Measurements from ENCODE around the gene ZBTB16.

Gene ZBTB16

GRCh38 chr11:114221037-114221436 lies 161.5 kb downstream of the ZBTB16 start:
- DNase-seq, result no peak

- DNase-seq, result no peak
These were observed 166.2 kb downstream of the ZBTB16 start for GRCh38 chr11:114225661-114226060.

DNA sequence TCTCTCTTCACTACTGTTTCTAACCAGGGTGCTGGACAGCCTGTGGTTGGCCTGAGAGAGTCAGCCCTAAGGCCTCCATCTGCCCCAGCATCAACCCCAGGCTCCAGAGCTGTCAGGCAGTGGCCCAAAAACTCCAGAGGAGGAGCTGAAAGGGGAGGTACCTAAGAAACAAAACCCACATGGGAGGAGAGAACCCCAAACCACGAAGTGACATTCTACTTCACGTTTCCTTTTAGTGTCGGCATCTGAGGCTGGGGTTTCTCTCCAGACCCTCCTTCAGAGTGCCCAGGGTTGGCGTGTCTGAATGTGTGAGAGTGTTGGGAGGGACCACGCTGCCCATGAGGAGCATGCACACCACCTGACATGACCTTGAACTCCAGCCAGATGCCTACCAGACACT lies 166.8 kb downstream of the ZBTB16 start:
- no peak for DNase-seq

GRCh38 chr11:114228435-114229411 lies 169.2 kb downstream of the ZBTB16 start:
- no peak for DNase-seq

DNA sequence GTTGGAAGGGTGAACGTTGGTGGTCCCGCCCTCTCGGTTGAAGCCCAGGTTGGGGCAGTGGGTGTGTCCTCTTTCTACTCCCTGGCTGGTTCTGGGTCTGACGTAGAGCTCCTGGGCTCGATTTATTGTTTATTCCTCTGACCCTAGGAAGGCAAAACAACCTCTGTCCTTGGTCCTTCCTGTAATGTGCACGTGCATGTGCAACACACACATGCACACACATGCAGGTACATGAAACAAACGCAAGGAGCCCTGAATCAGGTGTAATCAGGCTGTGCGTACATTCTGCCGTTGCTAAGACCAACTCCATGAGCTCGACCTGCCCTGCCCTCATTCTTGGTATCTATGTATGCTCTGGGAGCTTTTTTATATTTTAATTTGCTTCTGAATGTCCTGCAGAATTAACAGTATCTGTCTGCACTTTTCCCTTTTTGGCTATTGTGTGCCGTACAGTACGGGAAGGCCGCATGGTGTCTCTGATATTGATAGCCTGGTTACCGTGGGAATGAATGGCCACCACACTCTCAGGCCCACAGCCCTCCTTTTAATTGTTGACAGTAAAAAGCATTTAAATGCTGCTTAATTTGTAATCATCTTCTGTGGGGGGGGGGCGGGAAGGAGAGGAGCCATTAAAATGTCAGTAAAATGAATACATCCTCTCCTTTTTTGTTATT lies 170.7 kb downstream of the ZBTB16 start:
- DNase-seq, result no peak

- DNase-seq, result no peak
These were observed 173.0 kb downstream of the ZBTB16 start for GRCh38 chr11:114232400-114233059.

DNA sequence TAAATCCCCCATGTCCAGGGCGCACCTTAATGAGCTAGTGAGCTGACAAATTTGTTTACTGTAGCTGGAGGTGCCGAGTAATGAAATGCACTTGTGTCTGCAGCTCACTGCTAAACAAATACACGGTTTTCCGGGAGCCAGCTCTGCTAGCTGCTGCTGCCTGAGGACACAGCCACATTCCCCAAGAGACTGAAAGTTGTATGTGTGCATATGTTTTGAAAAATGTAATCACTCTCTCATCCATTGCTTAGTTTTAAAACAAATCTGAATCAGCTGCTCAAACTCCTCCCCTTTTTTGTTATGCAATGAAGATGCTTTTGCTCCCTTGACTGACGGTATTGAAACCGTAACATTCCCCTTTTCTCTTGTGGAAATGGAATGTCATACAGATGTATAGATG lies 174.2 kb downstream of the ZBTB16 start:
- DNase-seq, result no peak

- no peak for DNase-seq
These were observed 177.3 kb downstream of the ZBTB16 start for GRCh38 chr11:114236829-114237228.

DNA sequence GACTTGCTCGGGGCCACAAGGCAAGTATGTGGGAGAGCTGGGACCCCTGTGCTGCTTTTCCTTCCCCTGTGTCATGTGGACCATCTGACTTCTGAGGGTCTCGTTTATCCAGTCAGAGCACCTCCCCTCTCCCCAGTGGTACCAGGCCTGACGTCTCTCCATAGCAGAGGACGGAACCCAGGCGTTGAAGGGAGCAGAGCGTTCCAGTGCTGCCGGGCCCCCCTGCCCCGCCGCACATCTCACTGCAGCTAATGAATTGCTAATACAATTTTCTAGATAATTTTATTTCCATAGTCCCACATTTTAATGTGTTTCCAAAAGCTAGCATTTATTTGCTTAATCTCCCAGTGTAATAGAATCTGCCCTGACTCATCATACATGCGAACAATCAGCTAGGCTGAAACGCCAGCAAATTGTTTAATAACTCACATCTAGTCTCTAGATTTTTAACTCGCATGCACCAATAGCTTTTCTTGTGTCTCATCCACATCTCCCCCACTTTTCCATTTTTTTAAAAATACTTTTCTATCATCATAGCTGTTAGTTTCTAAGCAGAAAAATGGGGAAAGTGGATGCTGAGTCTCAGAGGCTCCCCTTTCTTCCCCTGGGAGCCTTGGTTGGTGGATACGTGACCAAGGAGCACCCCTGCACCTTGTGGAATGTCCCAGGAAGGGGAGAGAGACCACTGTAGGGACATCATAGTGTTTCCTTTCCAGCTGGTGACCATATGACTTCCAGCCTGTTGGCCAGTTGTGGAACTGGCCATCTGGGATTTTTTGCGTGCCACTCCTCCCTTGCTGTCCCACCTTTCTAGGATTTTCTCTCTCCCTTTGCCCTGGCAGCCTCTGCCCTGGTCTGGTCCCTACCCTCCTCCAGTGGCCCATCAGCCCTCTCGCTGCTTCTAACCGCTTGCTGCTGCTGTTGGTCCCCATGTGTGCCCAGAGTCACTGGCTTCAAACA lies 178.1 kb downstream of the ZBTB16 start:
- DNase-seq, result no peak

DNA sequence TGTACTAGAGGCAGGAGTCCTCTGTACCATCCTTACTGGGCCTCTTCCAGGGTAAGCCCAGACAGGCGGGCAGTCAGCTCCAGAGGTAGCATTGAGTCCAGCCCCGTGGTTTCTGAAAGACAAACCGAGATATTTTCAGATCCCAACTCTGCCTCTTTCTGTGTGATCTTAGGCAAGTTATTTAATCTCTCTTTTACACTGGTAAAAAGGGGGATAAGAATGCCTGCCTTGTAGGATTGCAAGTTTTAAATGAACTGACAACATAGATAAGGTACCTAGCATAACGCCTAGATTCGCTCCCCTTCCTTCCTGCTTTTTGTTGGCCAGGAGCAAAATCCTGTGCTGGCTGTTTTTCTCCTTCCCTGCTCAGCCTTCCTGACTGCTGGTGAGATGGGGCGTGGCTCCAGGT lies 180.2 kb downstream of the ZBTB16 start:
- DNase-seq, result no peak

DNA sequence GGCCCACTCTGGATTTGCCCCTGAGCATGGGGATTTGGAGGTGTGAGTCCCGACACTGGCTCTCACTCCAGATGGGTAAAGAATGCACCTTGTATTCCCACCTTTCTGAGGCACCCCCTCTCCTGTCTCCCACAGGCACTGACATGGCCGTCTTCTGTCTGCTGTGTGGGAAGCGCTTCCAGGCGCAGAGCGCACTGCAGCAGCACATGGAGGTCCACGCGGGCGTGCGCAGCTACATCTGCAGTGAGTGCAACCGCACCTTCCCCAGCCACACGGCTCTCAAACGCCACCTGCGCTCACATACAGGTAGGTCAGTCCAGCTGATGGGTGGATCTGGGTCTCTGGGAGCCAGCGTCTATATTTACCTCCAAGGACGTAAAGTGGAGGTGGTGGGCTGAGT lies 182.5 kb downstream of the ZBTB16 start:
- DNase-seq, result no peak

GRCh38 chr11:114243461-114244372 lies 184.2 kb downstream of the ZBTB16 start:
- no peak for DNase-seq

- no peak for DNase-seq
These were observed 185.3 kb downstream of the ZBTB16 start for GRCh38 chr11:114244726-114245394.

DNA sequence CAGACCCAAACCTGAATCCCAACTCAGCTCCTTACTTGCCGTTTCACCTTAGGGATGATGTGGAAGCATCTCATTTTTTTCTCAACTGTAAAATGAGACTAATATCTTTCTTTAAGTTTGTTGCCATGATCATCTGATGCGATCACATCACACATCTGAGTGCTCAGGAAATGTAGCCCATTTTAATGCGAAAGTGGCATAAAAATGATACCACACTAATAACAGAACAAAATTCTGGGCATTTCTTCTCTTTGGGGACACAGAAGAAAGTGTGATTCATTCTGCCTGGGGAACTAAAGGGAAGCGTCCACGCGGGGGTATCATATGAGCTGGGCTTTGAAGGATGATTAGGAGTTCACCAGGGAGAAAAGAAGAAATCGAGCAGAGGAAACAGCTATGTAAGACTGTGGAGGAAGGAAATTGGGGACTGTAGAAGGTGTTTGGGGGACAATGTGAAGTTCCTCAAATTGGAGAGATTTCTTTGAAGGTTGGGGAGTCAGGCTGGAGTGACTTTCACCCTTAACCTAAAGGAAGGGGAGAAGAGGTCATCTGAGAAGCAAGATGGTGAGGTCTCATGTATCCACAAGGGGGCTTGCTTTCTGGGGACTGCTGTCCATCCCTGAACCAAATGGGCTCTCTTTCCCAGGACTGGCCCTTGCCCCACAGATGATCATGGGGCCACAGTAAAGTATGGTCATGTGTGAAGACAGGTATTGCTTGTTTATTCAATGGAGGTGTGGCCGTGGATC lies 187.0 kb downstream of the ZBTB16 start:
- DNase-seq, result no peak

DNA sequence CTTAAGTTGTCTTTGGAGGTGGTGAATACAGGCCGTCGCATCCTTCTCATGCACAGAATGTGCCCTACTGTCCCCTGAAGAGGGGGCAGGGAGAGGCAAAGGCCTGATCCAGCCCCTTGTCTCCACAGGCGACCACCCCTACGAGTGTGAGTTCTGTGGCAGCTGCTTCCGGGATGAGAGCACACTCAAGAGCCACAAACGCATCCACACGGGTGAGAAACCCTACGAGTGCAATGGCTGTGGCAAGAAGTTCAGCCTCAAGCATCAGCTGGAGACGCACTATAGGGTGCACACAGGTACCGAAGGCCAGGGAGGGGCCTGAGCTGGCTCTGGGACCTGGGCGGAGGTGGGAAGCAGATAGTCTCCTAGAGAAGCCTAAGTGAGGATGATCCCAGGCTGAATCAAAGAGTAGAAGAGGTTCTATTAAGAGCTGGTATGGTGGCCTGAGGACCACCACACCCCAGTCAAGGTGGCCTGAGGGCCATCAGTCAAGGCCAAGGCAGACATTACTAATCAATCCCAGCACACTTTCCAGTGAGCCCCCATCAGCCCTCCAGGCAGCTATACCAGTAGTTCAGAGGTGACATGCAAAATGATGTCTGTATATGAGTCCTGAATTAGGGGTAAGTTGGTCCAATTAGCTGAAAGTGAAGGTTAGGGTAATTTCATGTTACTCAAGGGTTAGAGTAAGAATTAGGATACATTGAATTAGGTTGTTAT lies 187.7 kb downstream of the ZBTB16 start:
- no peak for DNase-seq

DNA sequence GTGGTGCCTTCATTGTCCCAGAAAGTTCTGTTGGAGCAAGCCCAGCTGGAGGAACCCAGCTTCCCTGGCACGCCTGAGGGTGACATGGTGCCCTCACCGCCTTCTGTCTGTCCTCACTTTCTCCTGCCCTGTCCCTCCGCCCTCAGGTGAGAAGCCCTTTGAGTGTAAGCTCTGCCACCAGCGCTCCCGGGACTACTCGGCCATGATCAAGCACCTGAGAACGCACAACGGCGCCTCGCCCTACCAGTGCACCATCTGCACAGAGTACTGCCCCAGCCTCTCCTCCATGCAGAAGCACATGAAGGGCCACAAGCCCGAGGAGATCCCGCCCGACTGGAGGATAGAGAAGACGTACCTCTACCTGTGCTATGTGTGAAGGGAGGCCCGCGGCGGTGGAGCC lies 190.7 kb downstream of the ZBTB16 start:
- DNase-seq, result no peak

GRCh38 chr11:114250993-114251814 lies 191.7 kb downstream of the ZBTB16 start:
- DNase-seq, result no peak

DNA sequence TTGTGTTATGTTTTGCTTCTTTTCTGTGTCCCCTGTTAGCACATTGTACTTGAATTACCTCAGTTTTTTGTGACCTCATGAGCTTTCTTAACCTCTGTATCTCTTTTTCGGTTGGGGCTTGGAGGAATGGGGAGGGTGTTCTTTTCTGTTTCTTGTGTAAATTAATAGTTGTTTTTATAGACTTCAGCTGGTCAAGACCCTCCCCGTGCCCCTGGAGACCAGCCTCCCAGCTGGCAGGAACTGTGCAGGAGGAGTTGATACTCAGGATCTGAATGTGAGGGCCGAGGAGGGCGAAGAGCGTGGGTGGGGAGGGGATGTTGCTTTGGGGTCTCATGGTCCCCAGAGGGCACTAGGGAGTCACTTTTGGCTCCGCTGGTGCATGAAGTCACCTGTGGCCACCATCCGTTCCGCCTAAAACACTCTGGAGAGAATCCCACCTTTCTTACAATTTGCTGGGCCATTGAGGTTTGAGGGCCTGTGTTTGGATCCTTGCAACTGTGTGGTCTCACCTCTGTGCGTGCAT lies 192.4 kb downstream of the ZBTB16 start:
- no peak for DNase-seq

Measured in GOT3 (cell line).